Upper lobe of left lung (tissue), 4 donors: ENCODE results near the gene B3GALT6.

ENCODE experiments used
- EP300 ChIP-seq, 4 donors: sonication (generic); formaldehyde crosslinking; IDR thresholded peaks; one replicate each; pipeline ENCODE4 v1.5.1; 2017; ENCODE audit warnings: antibody characterized with exemption in 4 of 4, control low read depth in 2 of 4
- POLR2A ChIP-seq, 4 donors: fragments of 450-650 bp; IDR thresholded peaks; one replicate each; pipeline ENCODE4 v1.5.1; 2016 to 2017; ENCODE audit warnings: antibody characterized with exemption in 4 of 4, mild to moderate bottlenecking in 2 of 4
- POLR2AphosphoS5 ChIP-seq, 2 donors: sonication (generic); formaldehyde crosslinking; IDR thresholded peaks; one replicate each; pipeline ENCODE4 v1.5.1; 2017; ENCODE audit warnings: antibody characterized with exemption in 2 of 2
- TF ChIP-seq, protein P1 (sequence below), 6 experiments: fragments of 450-650 bp in 4 of 6; fragments of 200-600 bp in 2 of 6; sonication (generic) in 2 of 6; IDR thresholded peaks; one replicate each; pipeline ENCODE4 v1.5.1; 2016 to 2019; ENCODE audit warnings: antibody characterized with exemption in 6 of 6

DNA sequence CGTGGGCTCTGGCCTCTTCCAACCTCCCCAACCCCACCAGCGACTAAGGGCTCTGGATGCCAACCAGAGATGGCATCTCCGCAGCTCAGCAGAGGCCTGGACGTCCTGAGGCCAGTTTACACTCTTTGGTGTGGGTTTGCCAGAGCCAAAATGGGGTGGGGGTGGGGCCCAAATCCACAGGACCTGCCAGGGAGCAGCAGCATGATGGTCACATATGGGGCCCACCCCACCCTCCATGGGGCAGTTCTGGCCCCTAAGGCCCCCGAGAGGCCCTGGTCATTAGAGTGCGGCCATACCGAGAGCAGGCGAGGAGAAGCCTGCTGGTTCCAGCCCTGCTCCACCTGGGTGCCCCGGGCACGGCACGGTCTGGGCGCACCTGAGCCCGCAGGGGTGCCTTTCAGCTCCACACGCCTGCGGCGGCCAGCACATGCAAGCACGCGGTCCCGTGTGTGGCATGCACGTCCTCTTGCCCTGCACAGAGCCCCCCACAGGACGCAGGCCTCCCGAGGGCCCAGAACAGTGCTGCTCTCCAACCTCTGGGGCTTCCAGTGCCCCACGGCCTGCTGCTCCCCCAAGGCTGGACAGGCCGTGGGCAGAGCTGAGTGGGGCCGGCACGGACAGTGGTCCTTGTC lies 9.7 kb downstream of the B3GALT6 start:
- TF ChIP-seq, protein P1, sequence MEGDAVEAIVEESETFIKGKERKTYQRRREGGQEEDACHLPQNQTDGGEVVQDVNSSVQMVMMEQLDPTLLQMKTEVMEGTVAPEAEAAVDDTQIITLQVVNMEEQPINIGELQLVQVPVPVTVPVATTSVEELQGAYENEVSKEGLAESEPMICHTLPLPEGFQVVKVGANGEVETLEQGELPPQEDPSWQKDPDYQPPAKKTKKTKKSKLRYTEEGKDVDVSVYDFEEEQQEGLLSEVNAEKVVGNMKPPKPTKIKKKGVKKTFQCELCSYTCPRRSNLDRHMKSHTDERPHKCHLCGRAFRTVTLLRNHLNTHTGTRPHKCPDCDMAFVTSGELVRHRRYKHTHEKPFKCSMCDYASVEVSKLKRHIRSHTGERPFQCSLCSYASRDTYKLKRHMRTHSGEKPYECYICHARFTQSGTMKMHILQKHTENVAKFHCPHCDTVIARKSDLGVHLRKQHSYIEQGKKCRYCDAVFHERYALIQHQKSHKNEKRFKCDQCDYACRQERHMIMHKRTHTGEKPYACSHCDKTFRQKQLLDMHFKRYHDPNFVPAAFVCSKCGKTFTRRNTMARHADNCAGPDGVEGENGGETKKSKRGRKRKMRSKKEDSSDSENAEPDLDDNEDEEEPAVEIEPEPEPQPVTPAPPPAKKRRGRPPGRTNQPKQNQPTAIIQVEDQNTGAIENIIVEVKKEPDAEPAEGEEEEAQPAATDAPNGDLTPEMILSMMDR (IDR thresholded peaks at IDR 0.05) = no peak
- no peak for TF ChIP-seq POLR2A (IDR thresholded peaks at IDR 0.05)
- TF ChIP-seq EP300 (IDR thresholded peaks at IDR 0.05) = no peak
- no peak for TF ChIP-seq POLR2AphosphoS5 (IDR thresholded peaks at IDR 0.05)
